ENCODE data around the gene ATXN10. TPM values are rescaled to one million over a fixed set of nuclear protein-coding genes. Genes with fewer than 3 reads are reported as not detected.

ATXN10 gene
- total and polyA plus RNA-seq, 2 of the 13 experiments (the other 11 are each of a cell fraction or from before 2014, with no cell fraction given), result 60.1 to 194 TPM

- TF ChIP-seq GATAD2A (CRISPR knock-in tag; IDR thresholded peaks at IDR 0.05), result no peak
- TF ChIP-seq STAT5B (CRISPR knock-in tag; IDR thresholded peaks at IDR 0.05), result no peak
- TF ChIP-seq TCF12 (IDR thresholded peaks at IDR 0.05), result no peak
- TF ChIP-seq TCF12 (CRISPR knock-in tag; IDR thresholded peaks at IDR 0.05), result no peak
- TF ChIP-seq ZNF441 (CRISPR knock-in tag; IDR thresholded peaks at IDR 0.05; ENCODE audit: borderline replicate concordance), result peak; percentile 79; the same call in 1 of the 2 replicates
- no peak for TF ChIP-seq ZFP1 (CRISPR knock-in tag; IDR thresholded peaks at IDR 0.05)
- TF ChIP-seq ZIK1 (CRISPR knock-in tag; IDR thresholded peaks at IDR 0.05; ENCODE audit: borderline replicate concordance, low read depth), result no peak
- TF ChIP-seq ZNF468 (CRISPR knock-in tag; IDR thresholded peaks at IDR 0.05), result no peak
- peak; percentile 63; the same call in 1 of the 2 replicates for TF ChIP-seq ZNF710 (CRISPR knock-in tag; IDR thresholded peaks at IDR 0.05; ENCODE audit: borderline replicate concordance)
- no peak for TF ChIP-seq MIXL1 (CRISPR knock-in tag; IDR thresholded peaks at IDR 0.05)
- TF ChIP-seq ZNF546 (CRISPR knock-in tag; conservative IDR thresholded peaks at IDR 0.05), result 0 out of 2 replicates have a peak, but pooled peaks have one; percentile 50
- TF ChIP-seq ZNF296 (CRISPR knock-in tag; conservative IDR thresholded peaks at IDR 0.05), result peak; percentile 57; the same call in 1 of the 2 replicates
- no peak for TF ChIP-seq PTBP1 (IDR thresholded peaks at IDR 0.05; ENCODE audit: low read depth, low read length, poor library complexity, severe bottlenecking)
- TF ChIP-seq PRDM10 (CRISPR knock-in tag; IDR thresholded peaks at IDR 0.05; ENCODE audit: low read depth), result no peak
- TF ChIP-seq AHR (CRISPR knock-in tag; IDR thresholded peaks at IDR 0.05), result no peak
- no peak; the same call in 1 of the 2 replicates for TF ChIP-seq ZNF547 (CRISPR knock-in tag; IDR thresholded peaks at IDR 0.05)
- TF ChIP-seq E2F5 (CRISPR knock-in tag; conservative IDR thresholded peaks at IDR 0.05), result 0 out of 2 replicates have a peak, but pooled peaks have one; percentile 20
- TF ChIP-seq PRMT3 (CRISPR knock-in tag; IDR thresholded peaks at IDR 0.05; ENCODE audit: borderline replicate concordance, low read depth), result no peak
- TF ChIP-seq BHLHE40 (IDR thresholded peaks at IDR 0.05; ENCODE audit: low read length), result no peak
- no peak for TF ChIP-seq ZNF264 (CRISPR knock-in tag; IDR thresholded peaks at IDR 0.05)
- no peak for TF ChIP-seq ZNF788 (CRISPR knock-in tag; IDR thresholded peaks at IDR 0.05; ENCODE audit: borderline replicate concordance)
- TF ChIP-seq FOXP4 (CRISPR knock-in tag; IDR thresholded peaks at IDR 0.05), result no peak
- peak; percentile 71 for TF ChIP-seq YEATS4 (CRISPR knock-in tag; IDR thresholded peaks at IDR 0.05; ENCODE audit: borderline replicate concordance)
Observed at GRCh38 chr22:45671783-45672563, at the start of gene ATXN10 (continued).

Measured in HepG2 (cell line).